GM12878 (cell line): ENCODE measurements around the gene TFCP2.

ENCODE experiments used
- SMAD1 ChIP-seq: fragments of 450-650 bp; IDR thresholded peaks from 2 replicates; pipeline ENCODE4 v1.6.1; 2018; ENCODE audit warnings: mild to moderate bottlenecking, low read depth; ENCODE audit not compliant: partially characterized antibody
- TF ChIP-seq, protein P1 (sequence below), 3 experiments: IDR thresholded peaks in 2 of 3; conservative IDR thresholded peaks in 1 of 3; 2 replicates each; pipeline ENCODE4 v1.5.1; 2011; ENCODE audit warnings: low read depth in 3 of 3, low read length in 3 of 3, mild to moderate bottlenecking in 3 of 3, control low read depth in 2 of 3, moderate library complexity in 2 of 3, inconsistent platforms in 1 of 3, mixed read lengths in 1 of 3; ENCODE audit not compliant: control insufficient read depth in 2 of 3, insufficient read depth in 1 of 3; ENCODE audit errors: extremely low read depth in 1 of 3

DNA sequence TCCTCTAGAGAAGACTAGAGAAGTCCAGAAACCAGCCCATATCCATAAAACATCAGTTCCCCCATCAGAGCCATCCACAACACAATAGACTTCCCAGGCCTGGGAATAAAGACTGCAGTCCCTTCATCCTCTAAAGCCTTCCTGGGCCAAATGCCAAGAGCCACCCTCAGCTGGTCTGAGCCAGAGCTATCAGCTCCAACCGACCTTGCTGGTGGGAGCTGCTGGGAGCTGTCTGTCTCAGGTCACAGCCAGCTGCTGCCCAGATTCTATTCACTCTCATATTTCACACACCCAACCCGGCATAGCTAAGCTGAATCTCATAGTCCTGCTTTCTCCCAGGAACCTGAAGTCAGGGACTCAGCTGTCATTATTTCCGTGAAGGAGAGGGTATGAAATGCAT is 10.9 kb upstream of the TFCP2 start:
- TF ChIP-seq, protein P1, sequence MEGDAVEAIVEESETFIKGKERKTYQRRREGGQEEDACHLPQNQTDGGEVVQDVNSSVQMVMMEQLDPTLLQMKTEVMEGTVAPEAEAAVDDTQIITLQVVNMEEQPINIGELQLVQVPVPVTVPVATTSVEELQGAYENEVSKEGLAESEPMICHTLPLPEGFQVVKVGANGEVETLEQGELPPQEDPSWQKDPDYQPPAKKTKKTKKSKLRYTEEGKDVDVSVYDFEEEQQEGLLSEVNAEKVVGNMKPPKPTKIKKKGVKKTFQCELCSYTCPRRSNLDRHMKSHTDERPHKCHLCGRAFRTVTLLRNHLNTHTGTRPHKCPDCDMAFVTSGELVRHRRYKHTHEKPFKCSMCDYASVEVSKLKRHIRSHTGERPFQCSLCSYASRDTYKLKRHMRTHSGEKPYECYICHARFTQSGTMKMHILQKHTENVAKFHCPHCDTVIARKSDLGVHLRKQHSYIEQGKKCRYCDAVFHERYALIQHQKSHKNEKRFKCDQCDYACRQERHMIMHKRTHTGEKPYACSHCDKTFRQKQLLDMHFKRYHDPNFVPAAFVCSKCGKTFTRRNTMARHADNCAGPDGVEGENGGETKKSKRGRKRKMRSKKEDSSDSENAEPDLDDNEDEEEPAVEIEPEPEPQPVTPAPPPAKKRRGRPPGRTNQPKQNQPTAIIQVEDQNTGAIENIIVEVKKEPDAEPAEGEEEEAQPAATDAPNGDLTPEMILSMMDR (IDR thresholded peaks at IDR 0.05 in 2 of 3, conservative IDR thresholded peaks at IDR 0.05 in 1 of 3; ENCODE audit: control insufficient read depth in 2 of 3, extremely low read depth in 1 of 3, insufficient read depth in 1 of 3, low read depth in 3 of 3, low read length in 3 of 3) = no peak
- TF ChIP-seq SMAD1 = no peak
